GM12801 (cell line): ENCODE measurements around the gene RXYLT1.

Source experiments
- CTCF ChIP-seq: IDR thresholded peaks from one replicate; pipeline ENCODE4 v1.5.1; 2011; ENCODE audit warnings: control low read depth; ENCODE audit not compliant: insufficient read length; ENCODE audit errors: extremely low read depth

The RXYLT1 gene

DNA sequence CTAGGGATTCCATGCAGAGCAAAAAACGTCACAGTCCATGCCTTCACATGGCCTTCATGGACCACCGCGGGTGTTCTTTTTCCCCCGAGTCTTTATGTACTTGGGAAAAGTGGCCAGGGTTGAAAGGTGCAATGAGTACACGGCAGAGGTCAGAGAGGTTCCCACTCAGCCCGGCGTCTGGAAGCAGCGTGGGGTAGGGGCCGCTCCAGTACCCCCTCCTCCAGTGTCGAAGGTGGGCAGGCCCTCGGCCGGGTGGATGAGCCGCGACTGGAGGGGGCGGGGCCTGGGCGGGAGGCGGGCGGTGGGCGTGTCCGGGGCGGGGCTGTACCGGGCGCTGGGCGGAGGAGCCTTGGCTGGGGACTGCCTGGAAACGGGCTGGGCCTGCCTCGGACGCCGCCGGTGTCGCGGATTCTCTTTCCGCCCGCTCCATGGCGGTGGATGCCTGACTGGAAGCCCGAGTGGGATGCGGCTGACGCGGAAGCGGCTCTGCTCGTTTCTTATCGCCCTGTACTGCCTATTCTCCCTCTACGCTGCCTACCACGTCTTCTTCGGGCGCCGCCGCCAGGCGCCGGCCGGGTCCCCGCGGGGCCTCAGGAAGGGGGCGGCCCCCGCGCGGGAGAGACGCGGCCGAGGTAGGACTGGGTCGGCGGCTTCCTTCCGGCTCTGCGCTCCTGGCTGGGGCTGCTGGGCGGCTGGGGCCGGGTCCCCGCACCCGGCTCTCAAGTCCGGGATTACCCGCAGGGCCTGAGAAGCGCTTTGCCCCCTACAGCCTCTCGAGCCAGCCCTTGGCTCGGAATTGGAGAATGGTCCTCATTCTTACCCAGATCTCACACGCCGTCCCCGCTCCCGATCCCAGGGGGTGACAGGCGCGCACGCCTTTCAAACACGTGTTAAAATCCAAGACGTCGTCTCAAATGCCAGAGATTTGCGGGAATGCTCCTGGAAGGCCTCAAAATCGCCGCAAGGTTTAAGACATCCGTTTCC is at the start of gene RXYLT1:
Gene RXYLT1 (plus strand): TSS at position 412 of the 984 bp plus-strand sequence. CDS start 52 bp downstream, at position 464.
- TF ChIP-seq CTCF: no peak

DNA sequence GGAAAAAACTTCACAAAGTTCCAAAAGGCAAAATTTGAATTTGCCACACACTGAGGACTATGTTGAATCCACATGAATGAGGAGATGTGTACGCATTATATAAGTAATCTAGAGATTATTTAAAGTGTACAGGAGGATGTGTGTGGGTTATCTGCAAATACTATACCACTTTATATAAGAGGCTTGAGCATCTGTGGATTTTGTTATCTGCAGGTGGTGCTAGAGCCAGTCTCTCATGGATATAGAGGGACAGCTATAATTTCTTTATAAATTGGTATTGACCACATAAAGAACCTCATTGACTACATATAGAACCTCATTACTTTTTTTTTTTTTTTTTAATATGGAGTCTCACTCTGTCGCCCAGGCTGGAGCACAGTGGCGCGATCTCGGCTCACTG is 32.2 kb upstream of the RXYLT1 start:
- no peak for TF ChIP-seq CTCF

GRCh38 chr12:63752283-63752682 is 27.4 kb upstream of the RXYLT1 start:
- TF ChIP-seq CTCF: no peak

DNA sequence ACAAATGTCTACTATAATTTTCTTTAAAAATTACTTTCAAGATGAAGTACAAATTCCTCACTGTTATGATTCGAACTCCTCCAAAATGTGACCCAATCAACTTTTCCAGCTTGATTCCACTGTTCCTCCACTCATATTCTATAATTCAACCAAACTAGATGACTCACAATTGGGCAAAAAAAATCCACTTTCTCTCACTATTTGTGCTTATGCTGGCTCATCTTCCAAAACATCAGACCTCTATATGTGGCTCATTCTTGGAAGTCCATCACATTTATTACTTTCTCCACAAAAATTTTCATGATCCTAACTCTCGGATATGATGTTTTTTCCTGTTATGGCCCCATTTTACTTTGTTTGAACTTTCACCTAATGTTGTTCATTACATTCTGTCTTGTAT is 26.9 kb upstream of the RXYLT1 start:
- no peak for TF ChIP-seq CTCF

DNA sequence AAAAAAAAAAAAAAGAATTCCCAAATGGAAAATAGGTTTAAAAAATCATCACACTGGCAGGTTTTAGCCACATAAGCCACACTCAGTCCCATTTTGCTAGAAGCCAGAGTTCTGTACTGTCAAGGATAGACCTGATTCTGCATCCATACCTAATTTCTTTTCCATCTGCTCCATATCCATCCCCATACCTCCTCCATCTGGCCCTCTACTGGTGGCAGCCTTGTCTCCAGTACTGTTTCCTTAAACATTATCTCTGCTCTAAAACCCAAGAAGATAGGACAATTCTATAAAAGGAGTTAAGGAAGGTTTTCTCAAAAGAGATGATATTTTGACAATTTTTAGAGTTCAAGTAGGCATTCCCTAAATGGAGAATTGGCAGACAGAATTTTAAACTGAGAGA is 26.0 kb upstream of the RXYLT1 start:
- no peak for TF ChIP-seq CTCF

GRCh38 chr12:63764481-63764880 is 15.2 kb upstream of the RXYLT1 start:
- no peak for TF ChIP-seq CTCF

- no peak for TF ChIP-seq CTCF
These were observed 13.2 kb upstream of the RXYLT1 start for GRCh38 chr12:63766498-63766897.
